NCI-H1694 treated with DMSO at 0.1 percent for 48 hours (cell line): ENCODE results near the gene HRG.
"Not testable (repeated sequence)": the region's sequence is repeated elsewhere in the genome, so short reads cannot be mapped to it uniquely, and the experiment has no call there.

ENCODE experiments used
- DNase-seq: peaks from one replicate; lab custom pipeline; 2025; lab: John Stamatoyannopoulos, UW

HRG gene

DNA sequence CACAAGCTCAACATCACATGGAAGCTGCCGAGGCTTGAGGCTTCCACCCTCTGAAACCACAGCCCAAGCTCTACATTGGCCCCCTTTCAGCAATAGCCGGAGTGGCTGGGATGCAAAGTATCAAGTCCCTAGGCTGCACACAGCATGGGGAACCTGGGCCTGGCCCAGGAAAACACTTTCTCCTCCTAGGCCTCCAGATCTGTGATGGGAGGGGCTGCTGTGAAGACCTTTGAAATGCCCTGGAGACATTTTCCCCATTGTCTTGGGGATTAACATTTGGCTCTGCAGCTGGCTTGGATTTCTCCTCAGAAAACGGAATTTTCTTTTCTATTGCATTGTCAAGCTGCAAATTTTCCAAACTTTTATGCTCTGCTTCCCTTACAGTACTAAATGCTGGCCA lies 18.2 kb downstream of the HRG start:
- DNase-seq = no peak

DNA sequence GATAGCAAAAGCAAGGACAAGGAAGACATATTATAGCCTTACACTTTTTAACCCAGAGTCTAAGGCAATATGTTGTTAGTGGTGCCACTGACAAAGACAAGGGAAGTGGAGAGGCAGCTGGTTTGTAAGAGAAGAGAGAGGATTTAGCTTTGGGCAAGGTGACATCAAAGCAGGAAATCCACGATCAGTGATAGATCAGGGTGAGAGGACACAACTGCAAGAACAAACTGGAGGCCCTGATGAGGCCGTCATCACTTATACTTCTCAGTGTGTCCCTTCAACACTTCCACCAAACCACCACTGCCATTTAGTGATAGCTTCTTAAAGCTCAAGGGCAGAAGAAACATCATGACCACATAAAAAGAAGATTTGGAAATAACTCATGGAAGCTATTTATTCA lies 20.7 kb downstream of the HRG start:
- DNase-seq = not testable (repeated sequence)

DNA sequence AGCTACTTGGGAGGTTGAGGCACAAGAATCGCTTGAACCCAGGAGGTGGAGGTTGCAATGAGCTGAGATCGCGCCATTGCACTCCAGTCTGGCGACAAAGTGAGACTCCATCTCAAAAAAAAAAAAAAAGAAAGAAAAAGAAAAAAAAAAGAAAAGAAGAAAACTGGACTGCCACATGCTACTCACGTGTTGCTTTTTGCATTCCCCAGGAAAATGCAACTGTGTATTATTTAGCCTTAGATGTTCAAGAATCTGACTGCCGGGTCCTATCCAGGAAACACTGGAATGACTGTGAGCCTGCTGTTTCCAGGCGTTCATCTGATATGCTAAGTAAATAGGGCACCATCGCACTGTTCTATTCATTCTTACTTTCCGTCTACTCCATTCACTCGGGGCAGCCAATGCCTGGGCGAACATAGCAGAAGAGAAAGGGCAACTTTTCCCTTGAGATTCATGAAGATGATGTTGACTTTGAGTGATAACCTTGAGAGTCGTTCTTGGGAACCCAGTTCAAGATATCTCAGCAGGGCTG lies 21.4 kb downstream of the HRG start:
- no peak for DNase-seq

DNA sequence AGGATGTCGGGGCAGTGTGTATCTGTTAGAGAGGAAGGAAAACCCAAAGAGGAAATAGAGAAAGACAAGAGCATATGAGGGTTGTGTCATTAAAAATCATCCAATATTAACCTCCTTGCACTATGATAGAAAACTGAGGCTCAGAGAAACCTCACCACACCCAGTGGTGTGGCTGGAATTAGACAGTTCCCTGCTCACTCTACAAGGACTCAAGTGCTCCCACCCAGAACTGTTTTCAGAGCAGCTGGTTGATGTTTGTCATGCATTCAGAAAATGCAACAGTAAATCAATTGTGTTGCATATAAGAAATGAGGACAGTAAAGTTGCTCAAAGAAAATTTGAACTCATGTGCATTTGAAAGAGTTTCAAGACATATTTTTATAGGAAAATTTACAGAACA lies 24.5 kb downstream of the HRG start:
- DNase-seq = not testable (repeated sequence)

DNA sequence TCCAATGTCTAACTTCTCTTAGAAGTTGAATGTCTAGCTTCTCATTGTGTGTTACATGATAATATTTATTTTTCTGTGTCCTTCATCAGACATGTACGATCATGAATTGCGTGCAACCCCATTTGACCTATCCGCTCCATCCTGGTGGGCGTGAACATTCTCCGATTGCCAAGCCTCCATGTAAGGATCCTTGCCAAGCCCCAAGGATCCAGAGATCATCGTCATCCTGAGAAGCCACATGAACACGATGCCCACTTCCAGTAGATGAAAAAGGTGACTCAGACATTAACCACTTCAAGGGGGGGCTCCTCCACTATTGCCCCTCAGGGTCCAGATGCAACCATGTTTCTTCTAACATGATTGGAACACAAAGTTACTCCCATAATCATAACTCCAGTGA lies 25.9 kb downstream of the HRG start:
- DNase-seq = no peak

DNA sequence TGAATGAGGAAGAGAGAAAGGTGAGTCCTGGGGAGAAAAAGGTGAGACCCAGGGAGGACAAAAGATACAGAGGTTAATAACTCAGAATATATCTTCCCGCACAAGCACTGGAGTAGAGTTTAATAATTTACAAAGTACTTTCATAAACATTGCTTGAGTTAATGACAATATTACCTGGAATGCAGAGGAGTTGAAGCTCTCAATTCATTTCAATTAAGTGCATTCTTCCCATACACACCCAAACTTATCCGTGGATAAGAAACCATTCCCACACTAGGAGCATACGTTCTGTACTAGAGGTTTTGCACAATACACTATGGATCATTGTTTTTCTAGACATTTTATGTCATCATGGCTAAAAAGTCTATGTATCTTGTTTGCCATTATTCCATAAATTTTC lies 28.0 kb downstream of the HRG start:
- DNase-seq = no peak

DNA sequence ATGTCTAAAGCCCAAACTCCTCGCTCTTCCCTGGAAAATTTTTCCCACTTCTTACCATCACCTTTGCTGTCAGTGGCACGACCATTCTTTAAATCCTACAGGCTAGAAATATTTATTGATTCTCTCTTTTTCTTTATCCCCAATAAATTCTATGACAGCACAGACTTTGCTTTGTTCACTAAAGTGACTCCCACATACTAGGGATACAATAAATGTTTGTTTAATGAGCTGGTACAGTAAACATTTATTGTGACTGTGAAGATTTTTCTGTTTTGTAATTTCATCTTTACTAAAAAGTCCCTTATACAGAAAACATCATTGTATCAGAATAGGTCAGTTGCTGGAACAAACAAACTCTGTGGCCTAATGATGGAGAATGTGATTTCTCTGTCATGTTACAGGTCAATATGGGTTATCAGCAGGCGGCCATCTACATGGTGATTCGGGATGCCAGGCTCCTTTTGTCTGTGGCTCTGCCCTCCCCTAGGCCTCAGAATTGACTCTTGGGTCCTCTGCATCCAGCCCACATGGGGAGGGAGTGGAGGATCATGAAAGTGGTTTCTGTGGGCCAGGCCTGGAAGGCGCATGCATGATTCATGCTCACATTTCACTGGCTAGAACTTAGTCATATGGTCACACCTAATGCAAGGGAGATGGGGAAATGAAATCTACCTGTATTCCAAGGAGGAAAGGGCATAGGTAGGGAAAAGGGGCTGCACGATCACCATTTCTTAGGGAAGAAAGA lies 28.6 kb downstream of the HRG start:
- no peak for DNase-seq

DNA sequence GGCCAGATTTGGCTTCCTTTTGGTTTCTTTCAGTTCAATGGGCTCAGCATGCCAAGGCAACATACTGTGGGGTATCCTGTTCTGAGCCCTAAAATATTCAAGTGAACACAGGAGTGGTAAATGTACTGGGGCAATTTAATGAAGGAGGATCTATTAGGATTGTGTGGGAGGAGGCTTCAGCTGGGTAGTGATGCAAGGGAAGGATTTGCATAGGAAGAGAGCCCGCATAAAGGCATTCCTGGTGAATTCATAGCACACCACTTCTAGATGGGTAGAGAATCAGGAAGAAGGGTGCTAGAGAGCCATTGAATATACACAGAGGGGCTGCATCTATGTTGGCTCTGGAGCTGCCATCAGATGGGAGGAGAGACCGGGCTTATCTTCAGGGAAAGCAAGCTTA lies 30.7 kb downstream of the HRG start:
- DNase-seq = no peak

DNA sequence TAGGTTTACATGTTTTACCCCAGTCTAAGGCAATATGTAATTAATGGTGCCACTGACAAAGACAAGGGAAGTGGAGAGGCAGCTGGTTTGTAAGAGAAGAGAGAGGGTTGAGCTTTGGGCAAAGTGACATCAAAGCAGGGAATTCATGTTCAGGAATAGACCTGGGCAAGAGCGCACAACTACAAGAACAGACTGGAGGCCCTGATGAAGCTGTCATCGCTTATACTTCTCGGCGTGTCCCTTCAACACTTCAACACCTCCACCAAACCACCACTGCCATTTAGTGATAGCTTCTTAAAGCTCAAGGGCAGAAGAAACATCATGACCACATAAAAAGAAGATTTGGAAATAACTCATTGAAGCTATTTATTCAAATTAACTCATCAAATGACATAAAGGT lies 31.7 kb downstream of the HRG start:
- DNase-seq = no peak

DNA sequence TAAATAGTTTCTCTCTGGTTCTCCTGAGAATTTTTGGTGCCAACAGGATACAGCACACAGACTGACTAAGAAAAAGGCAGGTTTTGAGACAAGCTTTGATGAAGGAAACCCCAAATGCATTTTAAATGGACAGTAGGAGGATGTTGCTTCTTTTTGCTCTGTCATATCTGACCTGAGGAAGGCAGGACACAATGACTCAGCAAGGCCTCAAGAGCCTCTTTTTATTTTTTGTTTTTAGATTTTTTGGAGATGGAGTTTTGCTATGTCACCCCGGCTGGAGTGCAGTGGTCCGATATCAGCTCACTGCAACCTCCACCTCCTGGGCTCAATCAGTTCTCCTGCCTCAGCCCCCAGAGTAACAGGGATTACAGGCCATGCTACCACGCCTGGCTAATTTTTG lies 34.5 kb downstream of the HRG start:
- no peak for DNase-seq

DNA sequence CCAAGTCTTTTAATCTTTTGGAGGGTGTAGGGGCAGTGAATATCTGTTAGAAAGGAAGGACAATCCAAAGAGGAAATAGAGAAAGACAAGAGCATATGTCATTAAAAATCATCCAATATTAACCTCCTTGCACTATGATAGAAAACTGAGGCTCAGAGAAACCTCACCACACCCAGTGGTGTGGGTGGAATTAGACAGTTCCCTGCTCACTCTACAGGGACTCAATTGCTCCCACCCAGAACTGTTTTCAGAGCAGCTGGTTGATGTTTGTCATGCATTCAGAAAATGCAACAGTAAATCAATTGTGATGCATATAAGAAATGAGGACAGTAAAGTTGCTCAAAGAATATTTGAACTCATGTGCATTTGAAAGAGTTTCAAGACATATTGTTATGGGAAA lies 36.6 kb downstream of the HRG start:
- not testable (repeated sequence) for DNase-seq

DNA sequence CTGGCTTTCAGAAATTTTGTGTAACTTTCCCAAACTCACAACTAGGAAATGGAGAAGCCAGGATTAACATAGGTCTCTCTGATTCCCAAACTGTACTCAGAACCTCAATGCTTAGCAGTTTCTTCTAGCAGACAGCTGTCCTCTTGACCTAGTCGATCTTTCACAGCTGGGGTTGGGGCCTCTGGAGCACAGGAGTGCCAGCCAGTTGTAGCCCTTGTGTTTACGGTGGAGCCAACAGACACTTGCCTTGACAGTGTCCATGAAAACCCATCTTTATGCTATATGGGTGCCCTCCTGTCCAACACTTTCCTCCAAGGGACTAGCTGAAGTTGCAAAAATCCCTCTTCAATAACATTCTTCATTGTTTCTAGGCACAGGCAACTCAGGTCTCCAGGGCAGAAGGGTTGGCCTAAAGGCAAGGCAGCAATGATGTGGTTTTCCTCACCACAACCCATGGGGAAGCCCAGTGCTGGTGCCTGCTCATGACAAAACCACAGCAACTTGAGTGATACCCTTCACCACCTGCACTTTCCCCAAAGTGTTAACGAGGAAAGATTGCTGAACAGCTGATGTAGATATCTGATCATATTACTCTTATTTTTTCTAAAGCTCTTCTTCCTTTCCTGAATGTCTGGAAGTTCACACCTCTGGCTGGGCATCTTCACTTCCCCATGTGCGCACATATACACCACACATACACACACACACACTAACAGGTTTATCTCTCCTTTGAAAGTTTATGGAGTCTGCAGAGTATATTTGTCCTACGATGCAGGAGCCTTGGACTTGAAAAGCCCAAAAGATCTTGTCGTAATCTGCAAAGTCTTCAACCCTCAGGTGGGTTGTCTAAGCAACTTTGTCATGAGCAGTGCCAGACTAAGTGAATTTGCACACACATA lies 40.3 kb downstream of the HRG start:
- DNase-seq = no peak

DNA sequence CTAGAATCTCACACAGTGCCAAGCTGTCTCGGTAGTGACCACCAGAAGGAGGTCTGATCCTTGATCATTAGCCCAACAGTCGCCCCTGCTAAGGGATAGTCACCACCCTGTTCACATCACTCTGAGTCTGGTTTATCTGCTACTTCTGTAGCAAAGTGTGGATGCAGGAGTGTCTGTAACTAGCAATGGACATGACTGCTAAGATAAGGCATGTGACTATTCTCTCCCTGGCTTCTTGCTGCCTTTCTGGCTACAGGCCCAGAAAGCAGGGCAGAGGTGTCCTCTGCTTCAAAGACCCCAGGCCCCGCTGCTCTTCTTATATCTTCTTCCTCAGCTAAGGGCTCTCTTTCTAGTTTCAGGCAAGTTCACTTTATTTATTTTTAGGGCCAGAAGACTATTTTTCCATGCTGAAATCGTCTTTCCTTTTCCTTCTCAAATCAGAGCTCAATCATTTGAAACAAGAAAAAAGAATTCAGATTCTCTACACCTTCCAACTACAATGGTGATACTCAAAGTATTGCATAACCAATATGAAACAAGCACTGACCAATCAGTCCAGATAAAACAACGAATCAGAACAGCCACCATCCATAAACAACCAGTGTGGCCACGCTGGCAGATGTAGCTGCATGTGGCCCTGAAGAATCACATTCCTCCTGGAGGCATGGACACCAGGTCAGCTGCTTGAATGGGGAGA lies 43.3 kb downstream of the HRG start:
- no peak for DNase-seq

DNA sequence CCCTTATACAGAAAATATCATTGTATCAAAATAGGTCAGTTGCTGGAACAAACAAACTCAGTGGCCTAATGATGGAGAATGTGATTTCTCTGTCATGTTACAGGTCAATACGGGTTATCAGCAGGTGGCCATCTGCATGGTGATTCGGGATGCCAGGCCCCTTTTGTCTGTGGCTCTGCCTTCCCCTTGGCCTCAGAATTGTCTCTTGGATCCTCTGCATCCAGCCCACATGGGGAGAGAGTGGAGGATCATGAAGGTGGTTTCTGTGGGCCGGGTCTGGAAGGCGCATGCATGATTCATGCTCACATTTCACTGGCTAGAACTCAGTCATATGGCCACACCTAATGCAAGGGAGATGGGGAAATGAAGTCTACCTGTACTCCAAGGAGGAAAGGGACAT lies 44.9 kb downstream of the HRG start:
- DNase-seq = not testable (repeated sequence)

DNA sequence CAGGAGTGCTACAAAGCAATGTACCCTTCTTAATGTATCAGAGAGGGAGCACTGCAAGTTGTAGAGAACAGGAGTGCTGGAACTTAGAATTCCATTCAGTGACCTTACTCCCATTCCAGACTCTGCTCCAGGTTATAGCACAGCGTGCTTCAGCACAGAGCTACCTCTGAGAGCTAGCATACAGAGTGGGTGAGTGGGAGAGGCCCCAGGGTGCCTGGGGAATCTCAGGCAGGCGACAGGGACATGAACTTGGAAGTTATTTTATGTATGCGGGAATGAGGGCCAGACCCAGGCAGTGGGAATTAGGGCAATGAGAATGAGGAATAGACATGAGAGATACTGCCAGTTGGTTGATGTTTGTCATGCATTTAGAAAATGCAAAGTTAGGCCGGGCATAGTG lies 47.7 kb downstream of the HRG start:
- no peak for DNase-seq

DNA sequence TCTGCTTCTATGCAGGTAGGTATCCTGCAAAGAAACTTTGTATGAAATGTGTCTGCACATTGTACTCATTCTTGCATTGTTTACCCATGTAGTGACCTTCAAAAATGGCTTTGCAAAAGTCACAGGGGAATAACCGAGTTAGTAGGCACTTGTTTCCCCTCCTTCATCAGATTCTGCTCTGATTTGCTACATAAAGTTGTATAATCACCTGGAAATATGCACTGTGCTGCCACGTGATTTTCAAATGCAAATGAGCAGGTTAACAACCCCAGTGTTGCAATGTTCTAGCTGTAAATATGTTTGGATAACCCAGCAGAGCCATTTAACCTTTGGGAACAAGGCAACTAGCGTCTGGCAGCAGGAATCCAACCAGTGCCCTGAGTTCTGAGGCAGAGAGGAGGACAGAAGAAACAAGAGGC lies 51.2 kb downstream of the HRG start, which contains the start of gene KNG1:
Gene KNG1 (plus strand): TSS at position 321 of the 419 bp plus-strand sequence. CDS start 184 bp downstream, outside the sequence.
- no peak for DNase-seq

DNA sequence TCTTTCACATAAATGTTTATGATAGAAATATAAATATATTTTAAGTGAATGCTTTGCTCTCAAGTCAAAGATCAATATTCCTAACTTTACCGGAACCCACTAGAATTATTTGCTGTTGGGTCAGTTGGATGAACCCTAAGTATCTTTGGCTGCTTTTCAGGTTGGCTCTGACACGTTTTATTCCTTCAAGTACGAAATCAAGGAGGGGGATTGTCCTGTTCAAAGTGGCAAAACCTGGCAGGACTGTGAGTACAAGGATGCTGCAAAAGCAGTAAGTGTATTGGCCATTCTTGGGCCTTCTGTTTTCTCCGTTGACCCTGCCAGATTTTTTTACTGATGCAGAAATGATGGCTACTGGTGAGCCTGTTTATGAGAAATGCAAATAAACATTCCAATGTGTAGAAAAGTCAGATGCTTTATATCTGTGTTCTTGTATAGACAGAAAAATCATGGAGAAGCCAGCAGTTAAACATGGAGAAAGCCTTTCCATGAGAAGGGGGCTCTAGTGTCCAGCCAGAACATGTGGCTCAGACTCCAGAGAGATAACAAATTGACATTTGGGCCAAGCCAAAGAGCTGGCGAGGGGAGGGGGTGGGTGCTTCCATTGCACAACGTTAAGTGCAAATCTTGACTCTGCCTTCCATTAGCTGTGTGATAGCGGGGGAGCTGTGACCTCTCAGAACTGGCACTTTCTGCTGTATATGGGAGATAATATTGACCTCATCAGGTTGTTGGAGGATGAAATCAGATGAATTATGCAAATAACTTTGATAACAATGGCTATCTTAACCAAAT lies 54.3 kb downstream of the HRG start:
- DNase-seq = no peak

DNA sequence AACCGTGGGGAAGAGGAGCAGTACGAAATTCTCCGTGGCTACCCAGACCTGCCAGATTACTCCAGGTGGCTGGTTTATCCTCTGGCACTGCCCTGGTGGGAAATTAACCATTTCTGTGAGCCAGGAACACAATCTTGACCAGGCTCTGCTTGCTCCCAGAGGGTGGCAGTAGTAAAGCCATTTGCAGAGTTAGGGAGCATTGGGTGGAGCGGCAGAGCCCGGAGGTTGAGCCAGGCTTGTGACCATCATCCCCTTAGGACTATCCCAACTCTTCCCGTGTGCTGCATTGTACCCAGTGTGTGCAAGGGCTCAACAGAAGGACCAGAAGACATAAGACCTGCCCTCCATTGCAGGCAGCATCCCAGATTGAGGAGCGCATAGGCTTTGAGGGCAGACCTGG lies 56.6 kb downstream of the HRG start:
- DNase-seq = no peak

DNA sequence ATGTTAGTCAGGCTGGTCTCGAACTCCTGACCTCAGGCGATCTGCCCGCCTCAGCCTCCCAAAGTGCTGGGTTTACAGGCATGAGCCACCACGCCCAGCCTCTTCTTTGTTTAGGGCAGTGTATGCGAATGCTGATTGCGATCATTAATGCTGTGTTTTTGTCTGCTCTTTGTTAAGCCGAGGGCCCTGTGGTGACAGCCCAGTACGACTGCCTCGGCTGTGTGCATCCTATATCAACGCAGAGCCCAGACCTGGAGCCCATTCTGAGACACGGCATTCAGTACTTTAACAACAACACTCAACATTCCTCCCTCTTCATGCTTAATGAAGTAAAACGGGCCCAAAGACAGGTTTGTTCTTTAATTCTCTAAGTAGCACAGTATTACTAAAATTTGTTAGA lies 59.1 kb downstream of the HRG start:
- no peak for DNase-seq
